GM19328 (cell line): ENCODE data around the gene GZMH.
"Not testable (repeated sequence)": the region's sequence is repeated elsewhere in the genome, so short reads cannot be mapped to it uniquely, and the experiment has no call there.

Experiments used
- ATAC-seq: cut with Tn5 transposase; IDR thresholded peaks from one replicate; pipeline ENCODE4 v1.9.1; 2021; ENCODE audit warnings: mild to moderate bottlenecking, moderate library complexity; ENCODE audit not compliant: unreplicated experiment

Gene GZMH

DNA sequence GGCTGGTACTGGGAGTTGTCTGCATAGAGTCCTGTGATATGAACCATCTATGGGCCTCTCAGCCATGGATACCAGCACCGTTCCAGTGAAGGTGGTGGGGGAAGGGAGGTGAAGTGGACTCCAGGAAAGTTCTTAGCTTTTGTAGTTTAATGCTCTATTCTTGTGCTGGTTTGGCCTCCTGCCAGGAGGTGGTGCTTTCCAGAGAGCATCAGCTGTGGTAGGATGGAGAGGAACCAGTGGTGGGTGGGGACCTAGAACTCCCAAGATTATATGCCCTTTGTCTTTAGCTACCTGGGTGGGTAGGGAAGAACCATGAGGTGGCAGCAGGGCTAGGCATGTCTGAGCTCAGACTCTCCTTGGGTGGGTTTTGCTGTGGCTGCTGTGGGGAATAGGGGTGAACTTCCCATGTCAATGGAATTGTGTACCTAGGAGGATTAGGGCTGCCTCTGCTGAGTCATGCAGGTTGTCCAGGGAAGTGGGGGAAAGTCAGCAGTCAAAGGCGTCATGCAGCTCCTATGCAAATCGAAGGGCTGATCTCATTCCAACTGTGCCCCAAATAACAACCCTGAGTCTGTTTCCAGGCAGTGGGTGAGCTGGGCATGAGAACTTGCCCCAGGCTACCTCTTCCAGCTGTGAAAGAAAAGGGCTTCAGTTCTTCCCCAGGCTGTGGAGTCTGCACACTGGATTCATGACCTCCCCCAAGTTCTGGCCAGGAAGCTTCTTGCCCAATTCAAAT lies 14.2 kb downstream of the GZMH start:
- no peak for ATAC-seq

DNA sequence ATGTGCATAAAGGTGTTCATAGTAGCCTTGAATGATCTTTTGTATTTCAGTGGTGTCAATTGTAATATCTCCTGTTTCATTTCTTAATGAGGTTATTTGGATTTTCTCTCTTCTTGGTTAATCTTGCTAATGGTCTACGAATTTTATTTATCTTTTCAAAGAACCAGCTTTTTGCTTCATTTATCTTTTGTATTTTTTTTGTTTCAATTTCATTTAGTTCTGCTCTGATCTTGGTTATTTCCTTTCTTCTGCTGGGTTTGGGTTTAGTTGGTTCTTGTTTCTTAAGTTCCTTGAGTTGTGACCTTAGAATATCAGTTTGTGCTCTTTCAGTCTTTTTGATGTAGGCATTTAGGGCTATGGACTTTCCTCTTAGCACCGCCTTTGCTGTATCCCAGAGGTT lies 18.5 kb downstream of the GZMH start:
- not testable (repeated sequence) for ATAC-seq

DNA sequence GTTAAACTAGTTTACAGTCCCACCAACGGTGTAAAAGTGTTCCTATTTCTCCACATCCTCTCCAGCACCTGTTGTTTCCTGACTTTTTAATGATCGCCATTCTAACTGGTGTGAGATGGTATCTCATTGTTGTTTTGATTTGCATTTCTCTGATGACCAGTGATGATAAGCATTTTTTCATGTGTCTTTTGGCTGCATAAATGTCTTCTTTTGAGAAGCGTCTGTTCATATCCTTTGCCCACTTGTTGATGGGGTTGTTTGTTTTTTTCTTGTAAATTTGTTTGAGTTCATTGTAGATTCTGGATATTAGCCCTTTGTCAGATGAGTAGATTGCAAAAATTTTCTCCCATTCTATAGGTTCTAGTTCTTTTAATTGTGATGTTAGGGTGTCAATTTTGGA lies 25.1 kb downstream of the GZMH start:
- not testable (repeated sequence) for ATAC-seq

DNA sequence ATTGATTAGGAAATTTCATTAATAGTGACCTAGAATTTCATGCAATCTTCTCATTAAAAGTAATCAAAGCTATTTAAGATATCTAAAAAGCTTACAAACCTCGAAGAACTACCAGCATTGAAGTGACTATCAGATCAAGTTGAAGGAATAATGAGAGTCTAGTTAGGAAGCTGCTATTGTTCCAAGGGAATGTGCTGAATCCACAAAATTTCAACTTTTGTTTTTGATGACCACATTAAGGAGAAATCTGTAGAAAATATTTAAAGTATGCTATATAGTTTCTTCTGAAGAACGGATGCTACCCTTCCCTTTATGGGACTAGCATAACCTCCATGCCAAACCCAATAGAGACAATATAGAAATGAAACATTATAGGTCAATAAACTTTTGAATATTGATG lies 30.9 kb downstream of the GZMH start:
- ATAC-seq = no peak

DNA sequence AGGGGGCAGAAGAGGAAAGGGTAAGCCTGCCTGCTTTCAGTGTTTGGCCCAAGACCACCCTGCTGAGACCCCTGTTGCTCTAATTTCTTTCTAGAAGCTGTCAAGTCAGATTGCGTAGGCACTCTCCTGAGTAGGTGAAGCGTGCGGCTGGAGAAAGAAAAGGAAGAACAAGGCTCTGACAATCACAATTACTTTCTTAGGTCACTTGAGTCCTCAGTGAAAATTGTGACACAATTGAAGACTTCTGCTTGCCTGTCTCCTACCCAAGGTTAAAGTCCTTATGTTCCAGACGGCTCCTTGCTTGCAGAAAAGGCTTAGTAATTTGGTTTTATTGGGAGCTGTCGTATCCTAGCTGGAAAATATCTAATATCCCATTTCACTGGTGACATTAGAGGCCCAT lies 32.7 kb downstream of the GZMH start:
- no peak for ATAC-seq

DNA sequence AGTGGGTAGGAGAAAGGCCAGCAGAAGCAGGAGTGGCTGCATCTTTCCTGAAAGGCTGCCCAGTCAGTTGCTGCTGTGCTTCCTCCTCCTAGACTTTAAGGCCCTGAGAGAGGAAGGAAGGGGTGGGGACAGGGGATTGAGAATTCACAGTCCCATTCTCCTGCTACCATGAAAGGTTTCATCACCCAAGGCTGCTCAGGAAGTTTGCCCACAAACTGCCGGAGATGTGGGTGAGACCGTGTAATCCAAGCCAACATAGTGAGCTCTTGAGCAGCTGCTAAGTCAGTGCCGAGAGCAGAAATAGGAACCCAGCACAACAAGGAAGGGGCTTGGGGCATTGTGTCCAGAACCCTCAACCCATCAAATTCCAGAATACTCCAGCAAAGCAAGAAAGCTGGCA lies 33.3 kb downstream of the GZMH start, which contains the start of gene CTSG:
Gene CTSG, minus strand, starts transcription at position 69 of the 400 bp plus-strand sequence. Its CDS starts 27 bp downstream, at position 42.
- ATAC-seq = no peak

DNA sequence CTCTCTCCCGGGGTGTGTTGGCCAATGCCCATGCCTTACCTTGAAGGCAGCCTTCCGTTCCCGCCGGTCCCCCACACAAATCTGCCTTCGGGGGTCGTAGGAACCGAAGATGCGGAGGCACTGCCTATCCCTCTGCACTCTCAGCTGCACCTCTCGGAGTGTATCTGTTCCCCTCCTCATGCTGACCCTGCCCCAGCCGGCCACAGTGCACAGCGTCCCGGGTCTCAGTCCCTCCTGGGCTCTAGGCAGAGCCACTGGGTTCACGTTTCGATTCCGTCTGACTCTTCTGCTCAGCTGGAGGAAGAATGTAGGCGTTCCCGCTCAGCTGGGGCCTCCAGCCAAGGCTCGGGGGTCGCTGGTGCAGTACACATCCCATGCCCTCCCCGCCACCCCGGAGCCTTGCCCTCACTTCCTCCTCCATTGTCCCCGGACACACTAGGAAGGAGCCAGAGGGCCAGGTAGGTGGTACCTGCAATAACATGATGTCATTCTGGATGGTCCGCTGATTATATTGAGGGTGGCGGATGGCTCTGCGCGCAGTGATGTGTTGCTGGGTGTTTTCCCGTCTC lies 35.2 kb downstream of the GZMH start:
- ATAC-seq = no peak

DNA sequence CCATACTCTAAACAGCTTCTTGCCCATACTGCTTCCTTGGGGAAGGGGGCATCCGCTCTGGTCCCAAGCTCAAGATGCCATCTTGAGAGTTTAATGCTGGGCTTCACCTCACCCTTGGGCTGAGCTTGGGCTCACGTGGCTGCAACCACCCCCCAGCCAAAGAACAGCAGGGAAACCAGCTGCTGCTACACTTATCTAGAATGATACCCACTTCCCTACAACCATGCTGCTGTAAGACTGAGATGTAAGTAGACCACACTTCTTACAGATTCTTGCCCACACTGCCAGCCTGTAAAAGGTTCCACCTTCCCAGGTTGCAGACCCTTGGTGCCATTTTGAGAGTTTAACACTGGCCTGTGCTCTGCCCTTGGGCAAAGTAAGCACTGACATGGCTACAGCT lies 43.2 kb downstream of the GZMH start:
- no peak for ATAC-seq

DNA sequence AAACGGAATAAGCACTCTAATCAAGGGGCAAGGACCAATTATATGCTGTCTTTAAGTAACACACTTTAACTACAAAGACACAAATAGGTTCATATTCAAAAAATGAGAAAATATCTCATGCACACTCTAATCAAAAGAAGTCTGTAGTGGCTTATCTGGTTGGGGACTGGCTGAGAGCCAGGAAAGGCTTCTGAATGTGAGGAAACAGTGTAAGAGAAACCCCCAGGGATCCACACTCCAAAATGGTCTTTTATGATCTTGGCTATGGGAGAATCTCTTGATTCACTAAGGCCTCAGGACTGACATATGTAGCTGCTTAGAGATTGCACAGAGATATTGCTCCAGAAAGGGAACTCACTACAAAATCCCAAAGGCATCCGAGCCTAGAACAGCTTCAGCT lies 43.7 kb downstream of the GZMH start:
- no peak for ATAC-seq

DNA sequence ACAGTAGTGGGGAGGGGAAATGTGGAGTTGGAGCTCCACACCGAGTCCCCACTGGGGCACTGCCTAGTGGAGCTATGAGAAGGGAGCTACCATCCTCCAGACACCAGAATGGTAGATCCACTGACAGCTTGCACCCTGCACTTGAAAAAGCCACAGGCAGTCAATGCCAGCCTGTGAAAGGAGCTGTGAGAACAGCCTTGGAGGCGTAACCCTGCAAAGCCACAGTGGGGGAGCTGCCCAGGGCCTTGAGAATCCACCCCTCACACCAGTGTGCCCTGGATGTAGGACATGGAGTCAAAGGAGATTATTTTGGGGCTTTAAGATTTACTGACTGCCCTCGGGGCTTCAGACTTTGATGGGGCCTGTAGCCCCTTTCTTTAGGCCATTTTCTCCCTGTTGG lies 46.0 kb downstream of the GZMH start:
- no peak for ATAC-seq

DNA sequence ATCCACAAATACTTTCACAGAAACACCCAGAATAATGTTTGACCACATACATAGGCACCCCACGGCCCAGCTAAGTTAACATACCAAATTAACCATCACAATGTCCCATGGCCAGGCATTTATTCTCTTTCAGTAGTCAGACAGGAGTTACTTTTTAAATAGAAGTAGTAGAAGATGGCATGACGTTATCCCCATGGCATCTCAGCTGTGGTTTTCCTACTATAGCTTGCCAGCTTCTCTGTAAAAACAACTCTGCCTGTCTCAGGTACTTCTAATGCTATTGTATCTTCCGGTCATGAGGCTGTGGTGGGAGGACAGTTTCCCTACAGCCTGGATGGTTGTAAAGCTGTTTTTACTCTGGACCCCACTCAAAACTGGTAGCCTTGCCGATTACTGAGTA lies 52.7 kb downstream of the GZMH start:
- no peak for ATAC-seq
